Endothelial cell of umbilical vein (primary cell): ENCODE results near the gene FAM81A. TPM values are rescaled to one million over a fixed set of nuclear protein-coding genes. Genes with fewer than 3 reads are reported as not detected.

Experiments used
- BruUV-seq: library from RNA; stranded (reverse); fragments of 400-500 nt; replicated peaks from 2 replicates; lab custom pipeline; 2021; lab: Mats Ljungman, UMichigan
- CTCF ChIA-PET: fragments of 300-600, 350-600 bp; sonication (Branson Sonifier 250); formaldehyde crosslinking; loops from one replicate; lab custom pipeline; 2021; ENCODE audit warnings: antibody characterized with exemption, inconsistent platforms; lab: Charles Lee
- POLR2A ChIA-PET: fragments of 300-600, 350-600 bp; sonication (Branson Sonifier 250); formaldehyde crosslinking; loops from one replicate; lab custom pipeline; 2021; ENCODE audit warnings: antibody characterized with exemption, inconsistent platforms; lab: Charles Lee
- DNase-seq: peaks from one replicate; pipeline ENCODE4 v3.0.0-alpha.2; 2011; ENCODE audit warnings: low read depth, low spot score
- FAIRE-seq: peaks from 2 replicates; lab custom pipeline; 2011; peaks lifted over from hg19 to GRCh38; lab: Jason Lieb, UNC
- H2AFZ ChIP-seq: 2 replicates; pipeline ENCODE4 v1.6.0; 2012; ENCODE audit warnings: low read depth, low read length, control low read depth, inconsistent platforms
- H3K27ac ChIP-seq: 2 replicates; pipeline ENCODE4 v1.5.1; 2011; ENCODE audit warnings: low read depth, mild to moderate bottlenecking, control low read depth, low read length, moderate library complexity; ENCODE audit not compliant: insufficient read depth
- H3K27me3 ChIP-seq, 2 experiments: 2 replicates each; pipeline versions ENCODE4 v1.6.0 to v1.6.1; 2011; ENCODE audit warnings: low read length in 2 of 2, mixed read lengths in 1 of 2; ENCODE audit not compliant: control insufficient read depth in 2 of 2, insufficient read depth in 2 of 2
- H3K36me3 ChIP-seq, 2 experiments: 2 replicates in 1 of 2; 3 replicates in 1 of 2; pipeline ENCODE4 v1.5.1; 2011; ENCODE audit warnings: low read length in 2 of 2, mild to moderate bottlenecking in 1 of 2, moderate library complexity in 1 of 2; ENCODE audit not compliant: control insufficient read depth in 2 of 2, insufficient read depth in 2 of 2; ENCODE audit errors: extremely low read depth in 1 of 2
- H3K4me1 ChIP-seq: 3 replicates; pipeline ENCODE4 v1.5.1; 2011; ENCODE audit warnings: mild to moderate bottlenecking, low read length; ENCODE audit not compliant: control insufficient read depth, insufficient read depth; ENCODE audit errors: extremely low read depth
- H3K4me2 ChIP-seq: 2 replicates; pipeline ENCODE4 v1.6.1; 2011; ENCODE audit warnings: low read length, control low read depth, mixed read lengths; ENCODE audit not compliant: insufficient read depth
- H3K4me3 ChIP-seq, 3 experiments: fragments of 200-600 bp in 1 of 3; sonication (generic), shearing (Covaris generic) in 1 of 3; replicated peaks in 1 of 3; 2 replicates each; pipeline ENCODE4 v1.5.1; 2011 to 2016; ENCODE audit warnings: control low read depth in 3 of 3, low read length in 3 of 3, mild to moderate bottlenecking in 2 of 3, inconsistent platforms in 1 of 3, low read depth in 1 of 3, moderate library complexity in 1 of 3; ENCODE audit not compliant: insufficient read depth in 1 of 3
- H3K79me2 ChIP-seq: 2 replicates; pipeline ENCODE4 v1.6.0; 2012; ENCODE audit warnings: low read length, inconsistent platforms; ENCODE audit not compliant: control insufficient read depth, insufficient read depth
- H3K9ac ChIP-seq: replicated peaks from 2 replicates; pipeline ENCODE3; 2011; ENCODE audit warnings: low read length, control low read depth; ENCODE audit not compliant: insufficient read depth; ENCODE audit errors: extremely low read depth
- H3K9me1 ChIP-seq: replicated peaks from 3 replicates; pipeline ENCODE4 v1.6.0; 2011; ENCODE audit warnings: mild to moderate bottlenecking, low read length; ENCODE audit not compliant: control insufficient read depth, insufficient read depth; ENCODE audit errors: extremely low read depth
- H3K9me3 ChIP-seq: replicated peaks from 2 replicates; pipeline ENCODE4 v1.5.1; 2012; ENCODE audit warnings: low read length, inconsistent platforms; ENCODE audit not compliant: control insufficient read depth, insufficient read depth
- H4K20me1 ChIP-seq: replicated peaks from 2 replicates; pipeline ENCODE3; 2011; ENCODE audit warnings: mild to moderate bottlenecking, low read length; ENCODE audit not compliant: control insufficient read depth, insufficient read depth; ENCODE audit errors: extremely low read depth
- EZH2 ChIP-seq: IDR thresholded peaks from 2 replicates; pipeline ENCODE4 v1.6.1; 2012; ENCODE audit warnings: borderline replicate concordance, low read depth, mild to moderate bottlenecking, moderate library complexity, low read length, inconsistent platforms; ENCODE audit not compliant: severe bottlenecking
- FOS ChIP-seq: IDR thresholded peaks from 2 replicates; pipeline ENCODE4 v1.6.1; 2011; ENCODE audit warnings: mild to moderate bottlenecking, low read length, moderate library complexity, borderline replicate concordance; ENCODE audit not compliant: insufficient read depth
- GATA2 ChIP-seq: IDR thresholded peaks from 2 replicates; pipeline ENCODE4 v1.7.0; 2011; ENCODE audit warnings: low read depth, mild to moderate bottlenecking, moderate library complexity, mixed read lengths, low read length; ENCODE audit not compliant: insufficient read length, insufficient read depth
- JUN ChIP-seq: IDR thresholded peaks from 2 replicates; pipeline ENCODE4 v1.6.1; 2011; ENCODE audit warnings: borderline replicate concordance, low read depth; ENCODE audit not compliant: insufficient read length, insufficient read depth
- MAX ChIP-seq: IDR thresholded peaks from 2 replicates; pipeline ENCODE4 v1.6.1; 2011; ENCODE audit not compliant: insufficient read depth, insufficient read length
- MYC ChIP-seq: IDR thresholded peaks from one replicate; pipeline ENCODE4 v1.6.1; 2011; ENCODE audit warnings: mild to moderate bottlenecking, low read depth, low read length
- POLR2A ChIP-seq: IDR thresholded peaks from 2 replicates; pipeline ENCODE4 v1.6.1; 2012; ENCODE audit warnings: low read depth, mild to moderate bottlenecking, control low read depth, low read length
- POLR2AphosphoS5 ChIP-seq: IDR thresholded peaks from 2 replicates; pipeline ENCODE4 v1.6.1; 2012; ENCODE audit warnings: low read depth, mild to moderate bottlenecking, control low read depth, low read length, moderate library complexity; ENCODE audit not compliant: insufficient read depth
- dilution Hi-C: fragments of 300-500 bp; cut with MboI; formaldehyde crosslinking; loops from one replicate; pipeline ENCODE4 v1.15.0; 2019; ENCODE audit warnings: low sequenced_read_pairs; ENCODE audit not compliant: extremely low pct_ligation_motif_present
- intact Hi-C: fragments of 100-400 bp; cut with micrococcal nuclease; formaldehyde crosslinking; loops from one replicate; pipeline ENCODE4 v1.10.0; 2022
- polyA plus RNA-seq, 4 experiments: library from polyadenylated mRNA; depleted of rRNA in 3 of 4; stranded (reverse) in 3 of 4; unstranded in 1 of 4; fragments of >200 nt; gene quantifications; 2 replicates each; pipeline versions ENCODE4 v1.2.1 to v1.2.3, GENCODE V29; 2011 to 2012; ENCODE audit warnings: missing spikeins in 1 of 4
- total RNA-seq: library from RNA; stranded (reverse); gene quantifications from 2 replicates; pipeline ENCODE4 v1.2.3, GENCODE V29; 2021

Gene FAM81A
- total and polyA plus RNA-seq, 2 donors (not counting 3 experiments of a cell fraction or from before 2014, with no cell fraction given), result 0.28 to 1.2 TPM

DNA sequence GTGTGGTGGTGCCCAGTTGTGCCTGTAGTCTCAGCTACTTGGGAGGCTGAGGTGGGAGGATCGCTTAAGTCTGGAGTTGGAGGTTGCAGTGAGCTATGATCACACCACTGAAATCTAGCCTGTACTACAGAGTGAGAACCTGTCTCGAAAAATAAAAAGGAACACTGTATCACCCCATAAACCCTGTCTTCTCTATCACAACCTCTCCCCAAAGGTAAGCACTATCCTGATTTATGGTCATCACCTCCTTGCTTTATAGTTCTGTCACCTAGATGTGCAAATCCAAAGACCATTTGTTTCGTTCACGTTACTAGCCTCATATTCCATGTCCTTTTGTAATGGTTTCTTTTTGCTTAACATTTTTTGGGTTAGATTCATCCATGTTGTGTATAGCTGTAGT lies 123.6 kb downstream of the FAM81A start:
- no peaks in the 10 kb centered on the region for H3K9me1 ChIP-seq
- no peaks in the 10 kb centered on the region for H3K4me1 ChIP-seq
- no peaks in the 10 kb centered on the region for H3K79me2 ChIP-seq
- H3K4me2 ChIP-seq, result no peak overlapping the region
- H4K20me1 ChIP-seq, result no peaks in the 10 kb centered on the region
- TF ChIP-seq FOS, result no peak
- no peak for TF ChIP-seq MAX
- TF ChIP-seq MYC, result no peak
- no peak for TF ChIP-seq EZH2
- no peak for TF ChIP-seq JUN
- no peak for TF ChIP-seq GATA2
- TF ChIP-seq POLR2A, result no peak
- TF ChIP-seq POLR2AphosphoS5, result no peak
- dilution Hi-C loops, result no loop called here
- no peaks in the 10 kb centered on the region for H3K9me3 ChIP-seq
- CTCF ChIA-PET, result interaction anchor here (0.6 to 1.9 kb wide), 2 partner anchors 29 to 357 kb away, joined by 3 to 9 read pairs; no protein-coding TSS in a partner anchor
- DNase-seq (no peak), FAIRE-seq (no peak)
- intact Hi-C loops, result no loop called here
- no peak overlapping the region for H3K9ac ChIP-seq
- no peak overlapping the region for H2AFZ ChIP-seq
- no TSS peak for BruUV-seq
- no peak overlapping the region for H3K27ac ChIP-seq
- POLR2A ChIA-PET, result no interaction called here
- H3K36me3 ChIP-seq, result no peaks in the 10 kb centered on the region
- H3K4me3 ChIP-seq, result no peak overlapping the region
- H3K27me3 ChIP-seq, result peaks cover 1 to 2% of the 10 kb centered on the region in 2 experiments
